T-helper 2 cell treated with Interferon-gamma antibody and Interleukin-4, amounts not matched to agents 5 μg/mL and 100 μg/mL, for 36 hours (primary cell): ENCODE results near the gene SGIP1.
"Not testable (repeated sequence)": the region's sequence is repeated elsewhere in the genome, so short reads cannot be mapped to it uniquely, and the experiment has no call there.

Experiments used
- DNase-seq: peaks from one replicate; pipeline ENCODE4 v3.0.0; 2021; ENCODE audit warnings: low spot score
- H3K27ac Mint-ChIP-seq: one replicate; pipeline ENCODE4 v1.8.0; 2021; ENCODE audit warnings: mild to moderate bottlenecking, mixed read lengths
- H3K27me3 Mint-ChIP-seq: one replicate; pipeline ENCODE4 v1.8.0; 2021; ENCODE audit warnings: low read depth, mixed read lengths
- H3K36me3 Mint-ChIP-seq: one replicate; pipeline ENCODE4 v1.8.0; 2021; ENCODE audit warnings: low read depth, mixed read lengths
- H3K4me1 Mint-ChIP-seq: one replicate; pipeline ENCODE4 v1.8.0; 2021; ENCODE audit warnings: low read depth, mixed read lengths
- H3K4me3 Mint-ChIP-seq: one replicate; pipeline ENCODE4 v1.8.0; 2022; ENCODE audit warnings: mild to moderate bottlenecking, moderate library complexity, mixed read lengths
- H3K9me3 Mint-ChIP-seq: one replicate; pipeline ENCODE4 v1.8.0; 2021; ENCODE audit warnings: mixed read lengths

The SGIP1 gene

GRCh38 chr1:66778969-66779368, 245.0 kb downstream of the SGIP1 start:
- Mint-ChIP-seq H3K27ac (no peak overlapping the region), H3K4me3 (no peak overlapping the region)

GRCh38 chr1:66779475-66780078, 245.6 kb downstream of the SGIP1 start:
- H3K27me3 Mint-ChIP-seq: peaks cover 6% of the 10 kb centered on the region
- no peaks in the 10 kb centered on the region for H3K9me3 Mint-ChIP-seq
- no peak for DNase-seq
- no peak overlapping the region for H3K4me3 Mint-ChIP-seq
- H3K4me1 Mint-ChIP-seq: peaks cover 2% of the 10 kb centered on the region
- H3K36me3 Mint-ChIP-seq: no peaks in the 10 kb centered on the region
- H3K27ac Mint-ChIP-seq: peak overlapping the region; percentile 3

More at GRCh38 chr1:66778969-66779368, 245.0 kb downstream of the SGIP1 start:
- peaks cover 6% of the 10 kb centered on the region for H3K27me3 Mint-ChIP-seq
- DNase-seq: no peak
- peaks cover 2% of the 10 kb centered on the region for H3K4me1 Mint-ChIP-seq
- no peaks in the 10 kb centered on the region for H3K9me3 Mint-ChIP-seq
- no peaks in the 10 kb centered on the region for H3K36me3 Mint-ChIP-seq

- peaks cover 11% of the 10 kb centered on the region for H3K4me1 Mint-ChIP-seq
- DNase-seq, H3K4me3 Mint-ChIP-seq, H3K27me3 Mint-ChIP-seq, H3K9me3 Mint-ChIP-seq, H3K36me3 Mint-ChIP-seq, H3K27ac Mint-ChIP-seq: not testable (repeated sequence)
These were observed 251.8 kb downstream of the SGIP1 start for GRCh38 chr1:66785800-66786199.

GRCh38 chr1:66787641-66788040, 253.7 kb downstream of the SGIP1 start:
- Mint-ChIP-seq H3K4me1 (peaks cover 11% of the 10 kb centered on the region), H3K4me3 (no peak overlapping the region)

GRCh38 chr1:66788231-66788939, 254.4 kb downstream of the SGIP1 start:
- DNase-seq: peak; percentile 66
- Mint-ChIP-seq H3K36me3 (no peaks in the 10 kb centered on the region), H3K4me3 (peak overlapping the region; percentile 44), H3K4me1 (peaks cover 11% of the 10 kb centered on the region), H3K9me3 (no peaks in the 10 kb centered on the region), H3K27me3 (no peaks in the 10 kb centered on the region), H3K27ac (no peak overlapping the region)

More at GRCh38 chr1:66787641-66788040, 253.7 kb downstream of the SGIP1 start:
- no peak for DNase-seq
- Mint-ChIP-seq H3K9me3 (no peaks in the 10 kb centered on the region), H3K27me3 (no peaks in the 10 kb centered on the region), H3K36me3 (no peaks in the 10 kb centered on the region), H3K27ac (no peak overlapping the region)

GRCh38 chr1:66791621-66792610, 258.0 kb downstream of the SGIP1 start:
- Mint-ChIP-seq H3K9me3 (no peaks in the 10 kb centered on the region), H3K36me3 (no peaks in the 10 kb centered on the region), H3K4me3 (no peak overlapping the region), H3K27ac (no peak overlapping the region), H3K27me3 (no peaks in the 10 kb centered on the region), H3K4me1 (peaks cover 11% of the 10 kb centered on the region)
- no peak for DNase-seq

- not testable (repeated sequence) for DNase-seq, H3K27me3 Mint-ChIP-seq, H3K36me3 Mint-ChIP-seq, H3K4me1 Mint-ChIP-seq, H3K27ac Mint-ChIP-seq, H3K4me3 Mint-ChIP-seq, H3K9me3 Mint-ChIP-seq
These were observed 261.9 kb downstream of the SGIP1 start for GRCh38 chr1:66795839-66796238.
